PFSK-1 (cell line): ENCODE results near the gene KAZN.

ENCODE experiments used
- POLR2AphosphoS5 ChIP-seq: IDR thresholded peaks from 2 replicates; pipeline ENCODE4 v1.6.1; 2012; ENCODE audit warnings: low read depth, mild to moderate bottlenecking, control low read depth, low read length, moderate library complexity
- REST ChIP-seq, 2 experiments: IDR thresholded peaks; 2 replicates each; pipeline versions ENCODE4 v1.6.1 to v1.8.0; 2011 to 2012; ENCODE audit warnings: low read depth in 2 of 2, low read length in 2 of 2, control low read depth in 1 of 2, inconsistent platforms in 1 of 2, mild to moderate bottlenecking in 1 of 2, moderate library complexity in 1 of 2; ENCODE audit not compliant: insufficient read depth in 1 of 2
- SIN3A ChIP-seq: IDR thresholded peaks from 2 replicates; pipeline ENCODE4 v1.6.1; 2012; ENCODE audit warnings: mild to moderate bottlenecking, low read length, moderate library complexity, borderline replicate concordance; ENCODE audit not compliant: insufficient read depth
- TAF1 ChIP-seq: IDR thresholded peaks from 2 replicates; pipeline ENCODE4 v1.6.1; 2012; ENCODE audit warnings: low read length, control low read depth, borderline replicate concordance; ENCODE audit not compliant: insufficient read depth

GRCh38 chr1:14724246-14724645, 125.8 kb downstream of the KAZN start:
- TF ChIP-seq POLR2AphosphoS5 (no peak), REST (IDR thresholded peaks at IDR 0.05; ENCODE audit: insufficient read depth in 1 of 2, low read depth in 2 of 2, low read length in 2 of 2) (no peak), SIN3A (no peak), TAF1 (no peak)
